Ascending aorta (tissue), 2 donors: Measurements from ENCODE around the gene SPACA7. TPM values are rescaled to one million over a fixed set of nuclear protein-coding genes. Genes with fewer than 3 reads are reported as not detected.

Source experiments
- DNase-seq, 2 donors: peaks; one replicate each; pipeline ENCODE4 v3.0.0-alpha.2; 2019; ENCODE audit warnings: low spot score in 2 of 2
- H3K27ac ChIP-seq, 2 donors: fragments of 200-600 bp; sonication (generic); one replicate each; pipeline ENCODE4 v1.5.1; 2016 to 2017; ENCODE audit warnings: mild to moderate bottlenecking in 1 of 2
- H3K27me3 ChIP-seq: fragments of 200-600 bp; sonication (generic); one replicate; pipeline ENCODE4 v1.5.1; 2017
- H3K36me3 ChIP-seq, 2 donors: fragments of 200-600 bp; sonication (generic); one replicate each; pipeline ENCODE4 v1.5.1; 2016
- H3K4me1 ChIP-seq, 2 donors: fragments of 200-600 bp; sonication (generic); one replicate each; pipeline ENCODE4 v1.5.1; 2016 to 2017; ENCODE audit warnings: mild to moderate bottlenecking in 1 of 2
- H3K4me3 ChIP-seq, 2 donors: fragments of 200-600 bp; sonication (generic); one replicate each; pipeline ENCODE4 v1.5.1; 2016 to 2017; ENCODE audit warnings: mild to moderate bottlenecking in 1 of 2
- H3K9me3 ChIP-seq, 2 donors: fragments of 200-600 bp; sonication (generic); one replicate each; pipeline ENCODE4 v1.5.1; 2016
- CTCF ChIP-seq, 3 experiments: fragments of 200-600 bp in 2 of 3; fragments of 450-650 bp in 1 of 3; sonication (generic) in 2 of 3; IDR thresholded peaks; one replicate each; pipeline ENCODE4 v1.5.1; 2016 to 2019; ENCODE audit warnings: antibody characterized with exemption in 3 of 3, mild to moderate bottlenecking in 1 of 3, moderate library complexity in 1 of 3
- intact Hi-C: fragments of 100-400 bp; cut with DNase I; formaldehyde crosslinking; loops from one replicate; pipeline ENCODE4 v1.15.1; 2023
- total RNA-seq: library from RNA; depleted of rRNA; stranded (reverse); fragments of >200 nt; gene quantifications from one replicate; pipeline ENCODE4 v1.1.0, GENCODE V29; 2016

SPACA7 gene
- total RNA-seq, 1 donor from 2014 or later = not detected

GRCh38 chr13:112350300-112350699 is 25.9 kb upstream of the SPACA7 start:
- H3K4me3 ChIP-seq = no peak overlapping the region
- H3K36me3 ChIP-seq = no peaks in the 10 kb centered on the region
- H3K9me3 ChIP-seq = no peaks in the 10 kb centered on the region
- no peaks in the 10 kb centered on the region for H3K4me1 ChIP-seq
- no peaks in the 10 kb centered on the region for H3K27me3 ChIP-seq
- TF ChIP-seq CTCF (IDR thresholded peaks at IDR 0.05) = no peak
- no peak overlapping the region for H3K27ac ChIP-seq
- intact Hi-C loops = no loop called here
- no peak for DNase-seq

GRCh38 chr13:112351825-112352224 is 24.3 kb upstream of the SPACA7 start:
- no peaks in the 10 kb centered on the region for H3K27me3 ChIP-seq
- intact Hi-C loops = no loop called here
- no peak for DNase-seq

GRCh38 chr13:112353856-112354255 is 22.3 kb upstream of the SPACA7 start:
- H3K27me3 ChIP-seq = no peaks in the 10 kb centered on the region
- intact Hi-C loops = no loop called here
- no peak for TF ChIP-seq CTCF (IDR thresholded peaks at IDR 0.05)
- no peaks in the 10 kb centered on the region for H3K9me3 ChIP-seq
- H3K36me3 ChIP-seq = no peaks in the 10 kb centered on the region
- no peak overlapping the region for H3K27ac ChIP-seq
- H3K4me3 ChIP-seq = no peak overlapping the region
- DNase-seq = no peak
- no peaks in the 10 kb centered on the region for H3K4me1 ChIP-seq

More at GRCh38 chr13:112351825-112352224, 24.3 kb upstream of the SPACA7 start:
- Histone ChIP-seq H3K9me3 (no peaks in the 10 kb centered on the region), H3K4me3 (no peak overlapping the region), H3K4me1 (no peaks in the 10 kb centered on the region), H3K27ac (no peak overlapping the region), H3K36me3 (no peaks in the 10 kb centered on the region)
- TF ChIP-seq CTCF (IDR thresholded peaks at IDR 0.05) = no peak

- H3K4me1 ChIP-seq = no peaks in the 10 kb centered on the region
- H3K27me3 ChIP-seq = no peaks in the 10 kb centered on the region
- DNase-seq = no peak
- H3K9me3 ChIP-seq = no peaks in the 10 kb centered on the region
- no peaks in the 10 kb centered on the region for H3K36me3 ChIP-seq
- no peak overlapping the region for H3K27ac ChIP-seq
- intact Hi-C loops = no loop called here
- no peak for TF ChIP-seq CTCF (IDR thresholded peaks at IDR 0.05)
- H3K4me3 ChIP-seq = no peak overlapping the region
Measured at GRCh38 chr13:112354330-112355273, 21.6 kb upstream of the SPACA7 start.

- Histone ChIP-seq H3K27ac (no peak overlapping the region), H3K4me1 (no peaks in the 10 kb centered on the region), H3K27me3 (no peaks in the 10 kb centered on the region), H3K36me3 (no peaks in the 10 kb centered on the region), H3K9me3 (no peaks in the 10 kb centered on the region), H3K4me3 (no peak overlapping the region)
- intact Hi-C loops = no loop called here
- no peak for TF ChIP-seq CTCF (IDR thresholded peaks at IDR 0.05)
- no peak for DNase-seq
Measured at GRCh38 chr13:112355274-112355838, 20.8 kb upstream of the SPACA7 start.
